Measurements from ENCODE around the gene ZNF189.

GRCh38 chr9:101371813-101372212 is 26.8 kb upstream of the ZNF189 start:
- TF ChIP-seq CTCF (conservative IDR thresholded peaks at IDR 0.05; ENCODE audit: low read depth, low read length): no peak
- no peak for TF ChIP-seq SMC3 (IDR thresholded peaks at IDR 0.05; ENCODE audit: low read depth, low read length)
- no peak for TF ChIP-seq POLR2A (IDR thresholded peaks at IDR 0.05; ENCODE audit: low read depth, low read length)
- TF ChIP-seq CEBPB (IDR thresholded peaks at IDR 0.05; ENCODE audit: low read depth, low read length): no peak
- TF ChIP-seq RFX5 (IDR thresholded peaks at IDR 0.05; ENCODE audit: low read depth, low read length): no peak
- no peak for TF ChIP-seq CHD1 (IDR thresholded peaks at IDR 0.05; ENCODE audit: low read depth, low read length)
- no peak for TF ChIP-seq RAD21 (IDR thresholded peaks at IDR 0.05; ENCODE audit: low read length)
- TF ChIP-seq USF2 (IDR thresholded peaks at IDR 0.05; ENCODE audit: low read depth, low read length): no peak
- TF ChIP-seq RCOR1 (IDR thresholded peaks at IDR 0.05; ENCODE audit: insufficient replicate concordance, low read length): no peak

Data from IMR-90 (cell line).